Bronchial epithelial cell (primary cell): ENCODE data around the gene KRT6A. TPM values are rescaled to one million over a fixed set of nuclear protein-coding genes. Genes with fewer than 3 reads are reported as not detected.

Experiments
- DNase-seq: peaks from one replicate; pipeline ENCODE4 v3.0.0-alpha.2; 2010; ENCODE audit warnings: low read depth
- FAIRE-seq: peaks from 2 replicates; lab custom pipeline; 2011; peaks lifted over from hg19 to GRCh38; lab: Jason Lieb, UNC
- H3K27me3 ChIP-seq: 2 replicates; pipeline ENCODE4 v1.5.1; 2011; ENCODE audit warnings: low read length; ENCODE audit not compliant: control insufficient read depth, insufficient read depth
- H3K36me3 ChIP-seq: 2 replicates; pipeline ENCODE4 v1.5.1; 2011; ENCODE audit warnings: low read length; ENCODE audit not compliant: control insufficient read depth, insufficient read depth
- H3K4me3 ChIP-seq: 2 replicates; pipeline ENCODE4 v1.5.1; 2011; ENCODE audit warnings: mild to moderate bottlenecking, low read depth, low read length, control low read depth
- total RNA-seq: library from RNA; depleted of rRNA; stranded (reverse); fragments of >200 nt; gene quantifications from 2 replicates; pipeline ENCODE4 v1.2.1, GENCODE V29; 2014
- TF ChIP-seq, protein P1 (sequence below): IDR thresholded peaks from 2 replicates; pipeline ENCODE4 v1.5.1; 2011; ENCODE audit warnings: mild to moderate bottlenecking, moderate library complexity, low read length, control low read depth, inconsistent platforms; ENCODE audit not compliant: insufficient read depth, severe bottlenecking

KRT6A gene
- total RNA-seq, 1 donor from 2014 or later: 13,929 TPM

DNA sequence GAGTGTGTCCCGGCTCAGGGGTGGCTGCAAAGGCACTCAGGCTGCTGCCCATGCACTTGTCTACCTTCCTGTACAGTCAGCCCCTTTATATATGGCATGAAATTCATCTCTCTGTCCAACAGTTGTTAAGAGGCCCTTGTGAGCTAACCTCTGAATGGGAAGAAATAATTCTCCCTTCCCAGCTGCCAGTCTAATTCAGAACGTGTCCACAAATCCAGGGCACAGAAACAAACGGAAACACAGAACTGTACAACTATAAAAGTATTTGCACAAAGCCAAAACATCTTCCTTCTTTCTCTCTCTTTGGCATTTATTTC, 26.3 kb upstream of the KRT6A start:
- TF ChIP-seq, protein P1, sequence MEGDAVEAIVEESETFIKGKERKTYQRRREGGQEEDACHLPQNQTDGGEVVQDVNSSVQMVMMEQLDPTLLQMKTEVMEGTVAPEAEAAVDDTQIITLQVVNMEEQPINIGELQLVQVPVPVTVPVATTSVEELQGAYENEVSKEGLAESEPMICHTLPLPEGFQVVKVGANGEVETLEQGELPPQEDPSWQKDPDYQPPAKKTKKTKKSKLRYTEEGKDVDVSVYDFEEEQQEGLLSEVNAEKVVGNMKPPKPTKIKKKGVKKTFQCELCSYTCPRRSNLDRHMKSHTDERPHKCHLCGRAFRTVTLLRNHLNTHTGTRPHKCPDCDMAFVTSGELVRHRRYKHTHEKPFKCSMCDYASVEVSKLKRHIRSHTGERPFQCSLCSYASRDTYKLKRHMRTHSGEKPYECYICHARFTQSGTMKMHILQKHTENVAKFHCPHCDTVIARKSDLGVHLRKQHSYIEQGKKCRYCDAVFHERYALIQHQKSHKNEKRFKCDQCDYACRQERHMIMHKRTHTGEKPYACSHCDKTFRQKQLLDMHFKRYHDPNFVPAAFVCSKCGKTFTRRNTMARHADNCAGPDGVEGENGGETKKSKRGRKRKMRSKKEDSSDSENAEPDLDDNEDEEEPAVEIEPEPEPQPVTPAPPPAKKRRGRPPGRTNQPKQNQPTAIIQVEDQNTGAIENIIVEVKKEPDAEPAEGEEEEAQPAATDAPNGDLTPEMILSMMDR: no peak
- peak overlapping the region; percentile 56 for H3K4me3 ChIP-seq
- no peak for DNase-seq

DNA sequence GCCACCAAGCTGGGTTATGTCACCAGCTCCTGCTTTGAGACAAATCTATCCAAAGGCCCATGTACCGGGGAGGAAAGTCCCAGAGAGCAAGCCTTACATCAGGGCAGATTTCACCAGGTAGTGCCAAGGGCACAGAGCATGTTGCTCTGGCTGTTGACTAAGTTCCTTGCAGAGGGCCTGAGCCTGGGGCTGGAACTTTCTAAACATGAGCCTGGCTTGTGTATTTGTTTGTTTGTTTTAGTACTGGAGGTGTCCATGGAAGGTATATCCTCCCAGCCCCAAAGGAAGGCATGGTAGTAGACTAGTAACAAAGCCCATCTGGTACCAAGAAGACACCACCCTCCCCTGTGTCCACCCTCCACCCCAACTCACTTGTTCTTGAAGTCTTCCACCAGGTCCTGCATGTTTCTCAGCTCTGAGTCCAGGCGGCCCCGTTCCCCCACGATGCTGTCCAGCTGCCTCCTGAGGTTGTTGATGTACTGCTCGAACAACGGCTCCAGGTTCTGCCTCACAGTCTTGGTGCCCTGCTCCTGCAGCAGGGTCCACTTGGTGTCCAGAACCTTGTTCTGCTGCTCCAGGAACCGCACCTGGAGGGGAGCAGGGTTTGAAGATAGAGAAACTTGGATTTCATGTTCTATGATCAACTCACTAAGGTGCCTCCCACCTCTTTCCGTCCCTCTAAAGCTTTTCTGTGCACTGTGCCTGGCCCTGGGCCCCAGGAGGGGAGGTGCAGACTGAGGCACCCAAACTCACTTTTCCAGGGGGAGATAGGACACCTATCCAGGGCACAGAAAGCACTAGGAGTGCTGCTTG, 25.7 kb upstream of the KRT6A start:
- Histone ChIP-seq H3K27me3 (no peaks in the 10 kb centered on the region), H3K4me3 (peak overlapping the region; percentile 56), H3K36me3 (peaks cover 26% of the 10 kb centered on the region)
- no peak for DNase-seq
- TF ChIP-seq, protein P1: no peak
- peak; percentile 70 for FAIRE-seq

More for the DNA sequence above, 26.3 kb upstream of the KRT6A start:
- peaks cover 26% of the 10 kb centered on the region for H3K36me3 ChIP-seq
- FAIRE-seq: no peak
- no peaks in the 10 kb centered on the region for H3K27me3 ChIP-seq

DNA sequence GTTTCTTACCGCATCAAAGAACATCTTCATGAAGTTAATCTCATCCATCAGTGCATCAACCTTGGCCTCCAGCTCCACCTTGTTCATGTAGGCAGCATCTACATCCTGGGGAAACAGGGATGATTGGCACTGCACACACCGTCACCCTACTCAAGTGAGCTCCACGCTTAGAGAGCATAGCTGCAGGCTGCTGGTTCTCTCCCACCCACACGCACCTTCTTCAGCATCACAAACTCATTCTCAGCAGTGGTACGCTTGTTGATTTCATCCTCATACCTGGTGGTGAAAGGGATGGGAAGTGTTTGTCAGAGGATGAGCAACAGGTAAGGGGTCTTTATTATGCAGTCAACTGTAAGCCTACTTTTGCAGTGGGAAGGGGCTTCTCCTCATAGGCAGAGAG, 24.8 kb upstream of the KRT6A start:
- peaks cover 26% of the 10 kb centered on the region for H3K36me3 ChIP-seq
- TF ChIP-seq, protein P1: no peak
- DNase-seq (peak; percentile 63), FAIRE-seq (peak; percentile 43)
- H3K27me3 ChIP-seq: no peaks in the 10 kb centered on the region
- H3K4me3 ChIP-seq: peak overlapping the region; percentile 56

DNA sequence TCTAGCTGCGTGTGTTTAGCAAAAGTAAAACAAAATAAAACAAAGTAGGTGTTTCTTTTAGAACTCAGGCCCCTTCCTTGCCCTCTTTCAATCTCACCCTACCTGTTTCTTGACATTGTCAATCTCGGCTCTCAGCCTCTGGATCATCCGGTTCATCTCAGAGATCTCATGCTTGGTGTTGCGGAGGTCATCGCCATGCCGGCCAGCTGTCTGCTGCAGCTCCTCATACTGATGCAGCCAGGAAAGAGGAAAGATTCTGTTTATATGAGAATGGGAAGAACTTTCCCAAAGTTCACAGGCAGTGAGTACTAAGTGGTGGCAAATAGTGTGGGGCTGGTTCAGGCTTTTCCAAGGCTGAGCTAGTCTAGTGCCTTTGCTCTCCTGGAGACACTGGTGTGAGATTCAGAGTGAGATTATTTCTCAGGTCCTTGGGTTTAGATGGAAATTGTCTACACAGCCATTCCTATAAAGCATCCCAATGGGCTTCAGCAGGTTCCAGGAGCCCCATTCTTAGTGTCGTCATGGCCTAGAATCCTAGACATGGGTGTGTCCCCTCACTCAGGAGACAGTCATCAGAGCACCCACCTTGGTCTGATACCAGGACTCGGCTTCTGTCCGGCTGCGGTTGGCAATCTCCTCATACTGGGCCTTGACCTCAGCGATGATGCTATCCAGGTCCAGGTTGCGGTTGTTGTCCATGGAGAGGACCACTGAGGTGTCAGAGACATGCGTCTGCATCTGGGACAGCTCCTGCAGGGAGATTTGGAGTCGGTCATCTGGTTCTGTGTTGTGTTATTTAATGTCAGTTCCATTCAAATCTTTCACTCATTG, 24.2 kb upstream of the KRT6A start:
- Histone ChIP-seq H3K4me3 (peak overlapping the region; percentile 1), H3K36me3 (peaks cover 26% of the 10 kb centered on the region), H3K27me3 (no peaks in the 10 kb centered on the region)
- peak; percentile 50 for FAIRE-seq
- peak; percentile 51 for DNase-seq
- TF ChIP-seq, protein P1: no peak

DNA sequence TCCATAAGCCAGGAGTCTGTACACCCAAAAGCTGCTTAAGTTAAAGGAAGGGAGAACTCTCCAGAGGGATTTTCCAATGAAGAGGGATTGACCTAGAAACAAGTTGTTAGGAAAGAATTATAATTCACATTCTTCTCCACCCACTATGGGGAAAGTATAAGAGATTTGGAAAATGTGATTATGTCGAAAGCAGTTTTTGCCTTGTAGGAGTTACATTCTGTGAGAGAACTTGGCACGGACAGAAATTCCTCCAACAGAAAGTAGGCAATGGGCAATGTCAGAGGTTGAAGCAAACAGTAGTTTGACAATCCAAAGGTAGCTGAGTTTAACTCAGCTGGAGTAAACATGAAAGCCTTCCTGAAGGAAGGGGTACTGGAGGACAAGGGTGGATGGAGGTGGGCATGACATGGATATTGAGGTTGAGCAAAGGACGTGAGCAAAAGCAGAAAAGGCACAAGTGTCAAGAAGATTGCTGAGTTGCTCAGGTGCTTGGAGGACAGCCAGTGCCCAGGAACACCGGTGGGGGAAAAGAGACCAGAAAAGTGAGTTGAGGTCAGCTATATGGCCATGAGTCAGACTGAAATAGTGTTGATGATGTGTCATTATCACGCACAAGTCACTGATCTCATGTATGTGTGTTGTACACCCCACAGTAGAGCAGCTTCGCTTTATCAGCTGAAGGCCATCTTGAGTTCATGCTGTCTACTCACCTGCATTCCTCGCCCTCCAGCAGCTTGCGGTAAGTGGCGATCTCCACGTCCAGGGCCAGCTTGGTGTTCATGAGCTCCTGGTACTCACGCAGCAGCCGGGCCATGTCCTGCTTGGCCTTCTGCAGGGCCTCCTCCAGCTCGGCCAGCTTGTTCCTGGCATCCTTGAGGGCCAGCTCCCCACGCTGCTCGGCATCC, 23.1 kb upstream of the KRT6A start:
- FAIRE-seq: peak; percentile 96
- no peak overlapping the region for H3K4me3 ChIP-seq

More for the DNA sequence above, 23.1 kb upstream of the KRT6A start:
- TF ChIP-seq, protein P1: no peak
- H3K27me3 ChIP-seq: no peaks in the 10 kb centered on the region
- peak; percentile 89 for DNase-seq
- peaks cover 26% of the 10 kb centered on the region for H3K36me3 ChIP-seq
